HG02588 (cell line): ENCODE results near the gene NEAT1.

Experiments used
- ATAC-seq: cut with Tn5 transposase; IDR thresholded peaks from one replicate; pipeline ENCODE4 v1.9.1; 2021; ENCODE audit warnings: mild to moderate bottlenecking, moderate library complexity; ENCODE audit not compliant: unreplicated experiment

NEAT1 gene

GRCh38 chr11:65433657-65434056, 11.1 kb downstream of the NEAT1 start:
- ATAC-seq, result no peak

DNA sequence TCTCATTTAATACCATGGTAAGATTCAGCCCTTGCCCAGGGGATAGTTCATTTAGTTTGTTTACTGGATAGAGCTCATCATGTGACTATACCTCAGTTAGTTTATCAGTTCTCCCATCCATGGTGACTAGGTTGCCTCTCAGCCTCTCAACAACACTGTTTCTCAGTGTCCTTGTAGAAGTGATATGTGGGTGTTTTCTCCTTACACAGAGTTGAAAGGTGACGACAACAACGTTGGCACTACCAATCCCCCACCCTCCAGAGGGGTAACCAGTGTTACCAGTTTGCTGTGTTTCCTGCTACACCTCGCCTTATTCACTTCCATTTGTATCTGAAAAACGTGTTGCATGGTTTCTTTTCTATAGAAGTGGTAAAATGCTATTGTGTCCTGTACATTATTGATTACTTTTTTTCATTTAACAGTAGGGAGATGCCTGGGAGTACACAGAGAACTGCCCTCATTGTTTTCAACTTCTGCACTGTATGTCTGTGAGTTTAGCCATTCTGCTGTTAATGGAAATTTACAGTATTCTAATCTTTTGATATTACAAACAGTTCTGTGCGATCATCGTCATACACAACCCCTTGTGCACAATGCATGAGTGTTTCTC, 11.6 kb downstream of the NEAT1 start:
- no peak for ATAC-seq

- no peak for ATAC-seq
These were observed 12.2 kb downstream of the NEAT1 start for GRCh38 chr11:65434667-65435410.

GRCh38 chr11:65435411-65435931, 12.9 kb downstream of the NEAT1 start:
- ATAC-seq, result no peak

GRCh38 chr11:65435981-65436411, 13.4 kb downstream of the NEAT1 start:
- ATAC-seq, result no peak

GRCh38 chr11:65436412-65437032, 13.9 kb downstream of the NEAT1 start:
- ATAC-seq, result no peak

DNA sequence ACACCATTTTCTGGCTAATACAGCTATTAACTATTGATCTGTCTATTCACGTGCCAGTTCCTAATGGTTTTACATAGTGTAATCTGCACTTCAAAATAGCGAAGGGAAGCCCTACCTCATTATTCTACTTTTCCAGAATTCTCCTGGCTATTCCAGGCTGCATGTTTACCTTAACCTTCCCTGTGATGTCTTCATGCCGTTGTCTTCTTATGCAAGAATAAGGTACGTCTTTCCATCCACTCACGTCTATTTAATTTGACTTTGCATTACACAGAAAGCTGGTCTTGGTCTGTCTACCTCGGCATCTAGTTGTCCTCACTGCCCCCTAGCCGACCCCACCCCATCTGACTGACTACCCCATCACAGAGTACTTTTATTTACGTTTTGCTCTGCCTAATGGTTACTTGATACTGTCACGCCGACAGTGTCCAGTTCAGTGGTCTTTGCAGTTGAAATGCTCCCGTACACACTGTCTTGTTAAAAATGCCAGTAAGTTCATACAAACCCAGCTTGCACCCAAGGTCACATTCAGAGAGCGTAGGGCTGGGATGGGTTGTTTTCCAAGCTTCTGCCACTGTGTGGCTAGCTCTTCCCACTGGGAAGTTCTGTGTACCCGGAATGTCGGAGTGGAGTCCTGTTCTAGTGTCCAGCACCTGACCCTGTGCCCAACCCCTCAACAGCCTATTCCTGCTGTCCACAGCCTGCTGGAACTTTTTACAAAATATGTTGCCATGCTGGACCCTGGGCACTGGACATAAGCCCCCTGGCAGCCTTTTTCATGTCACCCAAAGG, 15.0 kb downstream of the NEAT1 start:
- no peak for ATAC-seq

DNA sequence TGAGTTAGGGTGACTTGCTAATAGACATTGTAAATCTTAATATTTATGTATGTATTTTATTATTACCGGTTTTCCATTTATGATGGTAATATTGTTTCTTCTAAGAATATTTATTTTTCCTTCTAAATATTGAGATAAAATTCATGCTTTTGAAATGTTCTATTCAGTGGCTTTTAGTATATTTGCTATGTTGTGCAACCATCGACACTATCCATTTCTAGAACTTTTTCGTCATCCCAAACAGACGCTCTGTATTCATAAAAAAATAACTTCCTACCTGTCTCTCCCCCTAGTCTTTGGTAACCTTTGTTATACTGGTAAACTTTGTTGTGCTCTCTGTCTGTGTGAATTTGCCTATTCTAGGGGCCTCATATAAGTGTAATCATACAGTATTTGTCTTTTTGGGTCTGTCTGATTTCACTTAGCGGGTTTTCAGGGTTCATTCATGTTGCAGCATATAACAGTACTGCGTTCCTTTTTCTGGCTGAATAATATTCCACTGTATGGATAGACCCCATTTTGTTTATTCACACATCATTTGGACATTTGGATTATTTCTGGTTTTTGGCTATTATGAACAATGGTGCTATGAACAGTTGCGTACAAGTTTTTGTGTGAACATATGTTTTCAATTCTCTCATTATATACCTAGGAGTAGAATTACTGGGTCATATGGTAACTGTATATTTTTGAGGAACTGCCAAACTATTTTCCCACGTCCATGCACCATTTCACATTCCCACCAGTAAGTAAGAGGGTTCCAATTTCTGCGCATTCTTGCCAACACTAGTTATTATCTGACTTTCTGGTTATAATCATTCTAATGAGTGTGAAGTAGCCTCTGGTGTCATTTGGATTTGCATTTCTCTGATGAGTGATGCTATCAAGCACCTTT, 15.9 kb downstream of the NEAT1 start:
- no peak for ATAC-seq

DNA sequence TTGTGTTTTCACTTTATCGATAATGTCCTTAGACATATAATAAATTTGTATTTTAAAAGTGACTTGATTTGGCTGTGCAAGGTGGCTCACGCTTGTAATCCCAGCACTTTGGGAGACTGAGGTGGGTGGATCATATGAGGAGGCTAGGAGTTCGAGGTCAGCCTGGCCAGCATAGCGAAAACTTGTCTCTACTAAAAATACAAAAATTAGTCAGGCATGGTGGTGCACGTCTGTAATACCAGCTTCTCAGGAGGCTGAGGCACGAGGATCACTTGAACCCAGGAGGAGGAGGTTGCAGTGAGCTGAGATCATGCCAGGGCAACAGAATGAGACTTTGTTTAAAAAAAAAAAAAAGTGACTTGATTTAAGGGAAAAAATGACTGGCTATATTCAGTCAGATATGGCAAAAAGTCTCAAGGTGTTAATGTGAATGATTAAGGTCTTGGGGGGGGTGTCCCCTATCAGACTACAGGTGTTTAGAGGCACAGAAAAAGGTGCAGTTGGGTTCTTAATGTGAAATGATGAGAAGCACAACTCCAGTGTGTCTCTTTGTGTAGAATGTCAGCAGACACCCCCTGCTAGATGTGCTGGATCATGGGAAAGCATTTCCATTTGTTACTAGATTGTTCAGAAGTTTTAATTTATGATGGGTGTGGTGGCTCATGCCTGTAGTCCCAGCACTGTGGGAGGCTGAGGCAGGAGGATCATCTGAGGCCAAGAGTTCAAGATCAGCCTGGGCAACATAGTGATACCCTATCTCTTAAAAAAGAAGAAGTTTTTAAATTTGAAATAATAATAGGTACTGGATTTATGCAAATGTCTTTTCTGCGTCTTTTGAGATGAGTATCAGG, 17.0 kb downstream of the NEAT1 start:
- ATAC-seq, result no peak

DNA sequence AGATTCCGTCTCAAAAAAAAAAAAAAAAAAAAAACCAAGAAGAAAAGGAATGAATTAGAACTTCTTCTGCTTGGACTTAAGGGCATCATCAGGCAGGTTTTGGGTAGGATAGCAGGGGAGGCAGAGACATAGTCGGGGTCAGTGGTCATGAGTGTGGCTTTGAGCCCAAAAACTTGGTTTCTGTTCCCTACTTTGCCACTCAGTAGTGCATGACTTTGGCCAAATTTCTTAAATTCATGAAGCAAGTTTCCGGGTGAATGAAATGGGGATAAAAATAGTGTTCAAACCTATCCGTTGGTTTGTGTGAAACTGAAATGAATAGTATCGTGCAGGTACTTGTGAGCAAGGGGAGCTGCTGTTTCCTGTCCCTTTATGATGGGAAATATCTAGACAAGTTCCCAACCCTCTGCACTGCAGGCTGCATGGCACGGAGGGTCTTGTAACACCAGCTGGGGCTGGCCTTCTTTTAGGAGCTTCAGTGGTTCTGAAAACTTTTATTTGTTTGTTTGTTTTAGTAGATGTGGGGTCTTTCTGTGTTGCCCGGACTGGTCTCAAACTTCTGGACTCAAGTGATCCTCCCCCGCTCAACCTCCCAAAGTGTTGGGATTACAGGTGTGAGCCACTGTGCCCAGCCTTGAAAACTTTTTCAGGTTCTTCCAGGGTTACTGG, 18.4 kb downstream of the NEAT1 start:
- peak; percentile 49 for ATAC-seq

- ATAC-seq, result no peak
These were observed 20.3 kb downstream of the NEAT1 start for GRCh38 chr11:65442842-65443331.

DNA sequence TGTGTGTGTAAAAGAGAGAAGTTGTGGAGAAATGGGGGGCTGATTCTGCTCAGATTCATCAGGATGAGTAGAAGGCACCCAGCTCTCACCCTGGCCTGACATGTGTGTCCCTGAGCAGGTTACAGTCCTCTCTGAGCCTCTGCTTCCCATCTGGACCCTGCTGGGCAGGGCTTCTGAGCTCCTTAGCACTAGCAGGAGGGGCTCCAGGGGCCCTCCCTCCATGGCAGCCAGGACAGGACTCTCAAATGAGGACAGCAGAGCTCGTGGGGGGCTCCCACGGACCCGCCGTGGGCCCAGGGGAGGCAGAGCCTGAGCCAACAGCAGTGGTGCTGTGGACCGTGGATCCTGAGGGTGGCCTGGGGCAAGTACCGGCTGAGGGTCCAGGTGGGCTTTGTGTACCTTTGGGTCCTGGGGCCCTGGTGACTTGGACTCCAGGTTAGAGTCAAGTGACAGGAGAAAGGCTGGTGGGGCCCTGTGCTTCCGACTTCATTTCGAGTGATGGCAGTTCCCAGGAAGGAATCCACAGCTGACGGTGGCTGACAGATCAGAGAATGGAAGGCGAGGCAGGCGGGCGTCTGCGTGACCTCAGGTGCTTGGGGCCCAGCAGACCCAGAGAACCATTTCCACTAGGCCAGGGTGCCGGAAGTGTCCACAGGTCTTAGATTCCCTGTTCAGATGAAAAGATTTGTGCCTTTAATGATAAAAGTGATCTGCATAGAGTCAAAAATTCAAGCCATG, 21.9 kb downstream of the NEAT1 start:
- ATAC-seq, result no peak

DNA sequence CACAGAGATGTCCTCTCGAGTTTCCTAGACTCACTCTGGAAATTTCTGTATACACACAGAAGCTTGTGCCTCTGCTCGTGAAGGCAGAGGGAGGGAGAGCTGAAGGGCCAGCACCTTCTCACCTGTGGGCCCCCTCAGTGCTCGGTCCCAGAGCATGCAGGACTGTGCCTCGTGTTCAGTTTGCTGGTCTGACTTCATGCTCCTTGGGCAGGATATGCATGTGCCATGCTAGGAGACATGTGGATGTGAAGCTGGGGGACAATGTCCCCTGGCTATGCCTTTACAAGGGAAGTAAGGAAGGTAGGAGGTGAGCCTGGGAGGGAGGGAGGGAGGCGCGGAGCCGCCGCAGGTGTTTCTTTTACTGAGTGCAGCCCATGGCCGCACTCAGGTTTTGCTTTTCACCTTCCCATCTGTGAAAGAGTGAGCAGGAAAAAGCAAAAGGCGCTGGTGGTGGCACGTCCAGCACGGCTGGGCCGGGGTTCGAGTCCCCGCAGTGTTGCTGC, 22.6 kb downstream of the NEAT1 start:
- no peak for ATAC-seq

DNA sequence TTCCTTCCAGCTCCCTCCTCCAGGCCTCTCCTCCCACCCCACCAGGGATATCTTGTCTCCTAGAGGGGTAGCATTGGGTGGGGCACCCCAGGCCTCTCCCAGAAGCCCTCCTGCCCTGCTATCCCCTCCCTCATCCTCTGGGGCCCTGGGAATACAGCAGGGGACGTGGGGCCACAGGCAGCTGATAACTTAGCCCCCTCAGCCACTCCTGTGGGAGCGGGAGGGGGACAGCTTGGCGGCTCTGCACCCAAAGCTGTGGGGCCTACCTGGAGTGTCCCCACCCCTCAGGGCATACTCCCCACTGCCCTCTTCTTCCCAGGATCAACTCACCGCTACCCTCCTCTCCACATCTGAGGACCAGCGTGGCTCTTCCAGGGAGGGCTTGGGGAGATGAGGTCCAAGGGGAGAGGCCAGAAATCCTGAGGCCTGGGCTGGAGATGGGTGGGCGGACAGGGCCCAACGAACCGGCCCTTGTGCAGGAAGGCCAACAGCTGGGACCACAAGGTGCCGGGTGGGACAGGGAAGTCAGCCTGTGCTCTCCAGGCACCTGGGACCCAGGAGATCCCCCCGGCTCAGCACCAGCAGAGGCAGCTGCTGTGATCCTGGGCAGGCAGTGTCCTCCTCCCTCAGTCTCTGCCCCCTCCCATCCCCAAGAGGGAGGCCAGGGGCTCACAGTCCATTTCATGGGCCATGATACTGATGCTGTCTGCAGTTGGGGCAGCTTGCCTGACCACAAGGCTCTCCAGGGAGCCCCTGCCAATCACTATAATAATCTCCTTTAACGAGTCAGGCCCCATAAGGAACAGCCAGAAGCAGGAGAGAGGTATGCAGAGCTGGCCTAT, 23.2 kb downstream of the NEAT1 start:
- ATAC-seq, result no peak

- no peak for ATAC-seq
These were observed 24.1 kb downstream of the NEAT1 start for GRCh38 chr11:65446446-65447277.

DNA sequence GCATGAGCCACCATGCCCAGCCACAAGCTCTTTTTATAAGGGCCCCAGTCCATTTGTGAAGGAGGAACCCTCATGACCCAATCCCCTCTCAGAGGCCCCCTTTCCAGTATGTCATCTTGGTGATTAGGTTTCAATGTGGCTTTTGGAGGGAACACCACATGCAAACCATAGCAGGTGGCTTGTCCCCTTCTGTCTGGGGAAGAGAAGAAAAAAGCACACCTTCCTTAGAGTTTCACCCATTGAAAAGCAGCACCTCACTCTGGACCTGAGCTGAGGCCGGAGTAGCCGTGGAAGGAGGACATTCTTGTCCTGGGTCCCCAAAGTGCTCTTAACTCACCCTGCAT, 25.4 kb downstream of the NEAT1 start:
- ATAC-seq, result no peak
